Neural crest cell (in vitro differentiated cells): ENCODE data around the gene PLD4. TPM values are rescaled to one million over a fixed set of nuclear protein-coding genes. Genes with fewer than 3 reads are reported as not detected.

Source experiments
- DNase-seq: peaks from one replicate; pipeline ENCODE4 v3.0.0; 2021; ENCODE audit warnings: low read depth, mixed read lengths, low spot score
- H3K27ac Mint-ChIP-seq: one replicate; pipeline ENCODE4 v1.8.0; 2021; ENCODE audit warnings: mild to moderate bottlenecking, mixed read lengths; ENCODE audit not compliant: unreplicated experiment
- H3K27me3 Mint-ChIP-seq: 2 replicates; pipeline ENCODE4 v1.8.0; 2021; ENCODE audit warnings: low read depth, mild to moderate bottlenecking, mixed read lengths
- H3K36me3 Mint-ChIP-seq: 2 replicates; pipeline ENCODE4 v1.8.0; 2021; ENCODE audit warnings: low read depth, mild to moderate bottlenecking, mixed read lengths
- H3K4me1 Mint-ChIP-seq: 2 replicates; pipeline ENCODE4 v1.8.0; 2021; ENCODE audit warnings: mixed read lengths
- H3K4me3 Mint-ChIP-seq: one replicate; pipeline ENCODE4 v1.8.0; 2021; ENCODE audit warnings: mild to moderate bottlenecking, mixed read lengths
- H3K9me3 Mint-ChIP-seq: 2 replicates; pipeline ENCODE4 v1.8.0; 2021; ENCODE audit warnings: mixed read lengths
- total RNA-seq: library from RNA; stranded (reverse); gene quantifications from 2 replicates; pipeline ENCODE4 v1.2.1, GENCODE V29; 2021
- TF ChIP-seq, protein P1 (sequence below): fragments of 200-600 bp; sonication (generic); conservative IDR thresholded peaks from 2 replicates; pipeline ENCODE4 v1.5.0; 2021; ENCODE audit warnings: antibody characterized with exemption, mild to moderate bottlenecking

The PLD4 gene
- total RNA-seq, 1 donor from 2014 or later, result 0.02 TPM

DNA sequence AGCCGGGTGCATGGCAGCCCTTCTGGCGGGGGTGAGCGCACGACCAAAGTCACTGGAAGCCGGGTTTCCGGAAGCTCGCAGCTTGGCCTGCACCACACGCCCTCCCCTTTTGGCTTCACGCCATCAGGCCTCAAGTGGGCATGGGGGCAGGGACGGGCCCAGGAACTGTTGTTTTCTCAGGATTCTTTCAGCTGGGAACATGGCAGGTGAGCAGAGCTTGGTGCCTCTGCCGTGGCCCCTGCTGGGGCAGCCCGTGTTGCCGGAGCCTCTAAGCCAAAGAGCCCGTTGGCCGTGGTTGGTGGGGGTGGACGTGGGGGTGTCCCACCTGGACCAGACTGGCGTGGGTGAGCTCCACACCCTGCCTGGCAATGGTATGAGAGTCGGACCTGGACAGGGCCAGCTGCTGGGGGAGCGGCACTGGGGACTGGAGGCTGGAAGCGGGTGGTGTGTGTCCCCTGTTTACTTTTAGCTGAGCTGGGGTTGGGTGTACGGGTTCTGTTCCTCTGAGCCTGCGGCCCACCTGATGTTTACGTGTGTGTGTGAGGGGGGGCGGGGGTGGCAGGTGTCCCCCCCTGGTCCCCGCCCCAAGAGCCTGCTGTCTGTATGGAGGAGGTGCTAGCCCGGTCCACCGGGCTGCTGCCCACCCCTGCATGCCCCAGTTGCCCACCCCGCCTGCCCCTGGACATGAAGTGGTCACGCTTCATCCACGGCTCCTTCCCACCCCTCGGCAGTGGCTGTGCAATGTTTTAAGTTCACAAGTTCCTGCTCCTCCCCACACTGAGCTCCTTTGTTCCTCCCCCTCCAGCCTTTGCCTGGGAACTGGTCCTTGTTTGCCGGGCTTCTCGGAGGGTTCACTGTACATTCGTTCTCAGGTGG lies 28.7 kb upstream of the PLD4 start:
- Mint-ChIP-seq H3K9me3 (no peaks in the 10 kb centered on the region), H3K27ac (no peak overlapping the region), H3K4me1 (peaks cover 5% of the 10 kb centered on the region), H3K27me3 (peaks cover 19% of the 10 kb centered on the region), H3K4me3 (no peak overlapping the region), H3K36me3 (no peaks in the 10 kb centered on the region)
- DNase-seq, result no peak
- TF ChIP-seq, protein P1, sequence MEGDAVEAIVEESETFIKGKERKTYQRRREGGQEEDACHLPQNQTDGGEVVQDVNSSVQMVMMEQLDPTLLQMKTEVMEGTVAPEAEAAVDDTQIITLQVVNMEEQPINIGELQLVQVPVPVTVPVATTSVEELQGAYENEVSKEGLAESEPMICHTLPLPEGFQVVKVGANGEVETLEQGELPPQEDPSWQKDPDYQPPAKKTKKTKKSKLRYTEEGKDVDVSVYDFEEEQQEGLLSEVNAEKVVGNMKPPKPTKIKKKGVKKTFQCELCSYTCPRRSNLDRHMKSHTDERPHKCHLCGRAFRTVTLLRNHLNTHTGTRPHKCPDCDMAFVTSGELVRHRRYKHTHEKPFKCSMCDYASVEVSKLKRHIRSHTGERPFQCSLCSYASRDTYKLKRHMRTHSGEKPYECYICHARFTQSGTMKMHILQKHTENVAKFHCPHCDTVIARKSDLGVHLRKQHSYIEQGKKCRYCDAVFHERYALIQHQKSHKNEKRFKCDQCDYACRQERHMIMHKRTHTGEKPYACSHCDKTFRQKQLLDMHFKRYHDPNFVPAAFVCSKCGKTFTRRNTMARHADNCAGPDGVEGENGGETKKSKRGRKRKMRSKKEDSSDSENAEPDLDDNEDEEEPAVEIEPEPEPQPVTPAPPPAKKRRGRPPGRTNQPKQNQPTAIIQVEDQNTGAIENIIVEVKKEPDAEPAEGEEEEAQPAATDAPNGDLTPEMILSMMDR, result no peak

DNA sequence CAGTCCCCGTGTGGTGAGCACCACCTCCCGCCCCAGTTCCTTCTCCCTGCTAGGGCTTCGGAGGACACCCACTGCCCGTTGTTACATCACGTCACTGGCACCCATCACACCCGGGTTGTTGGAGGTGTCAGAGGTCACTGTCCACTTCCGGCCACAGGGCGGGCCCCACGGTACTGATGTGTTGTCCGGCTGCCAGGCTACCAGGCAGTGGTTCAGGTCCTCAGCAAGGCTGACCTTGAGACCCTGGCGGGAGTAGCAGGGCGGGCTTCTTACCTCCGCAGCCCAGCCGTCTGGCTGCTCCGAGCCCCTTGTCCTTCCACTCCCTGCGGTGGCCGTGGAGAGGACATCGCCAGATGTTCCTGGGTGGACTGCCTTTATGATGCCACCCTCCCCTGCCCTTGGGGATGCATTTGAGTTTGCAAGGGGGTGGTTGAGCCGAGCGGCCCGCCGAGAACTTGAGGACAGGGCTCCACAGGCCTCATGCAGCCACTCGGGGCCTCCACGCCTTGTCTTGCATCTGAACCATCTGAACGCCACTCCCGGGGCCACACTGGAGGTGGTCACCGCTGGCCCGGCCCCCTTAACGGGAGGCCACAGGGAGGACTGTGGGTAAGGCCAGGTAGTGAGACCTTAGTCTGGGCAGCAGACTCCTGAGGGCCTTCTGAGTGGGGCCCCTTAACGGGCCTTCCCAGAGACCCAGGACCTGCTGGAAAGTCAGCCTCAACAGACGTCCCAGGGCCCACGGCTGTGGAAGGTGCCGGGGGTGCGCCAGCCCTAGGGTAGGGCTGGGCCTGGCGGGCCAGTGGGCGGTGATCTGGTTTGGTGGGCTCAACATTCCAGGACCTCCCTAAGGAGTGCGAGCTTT lies 27.1 kb upstream of the PLD4 start:
- Mint-ChIP-seq H3K9me3 (no peaks in the 10 kb centered on the region), H3K4me3 (no peak overlapping the region), H3K36me3 (no peaks in the 10 kb centered on the region), H3K27ac (no peak overlapping the region), H3K4me1 (peaks cover 5% of the 10 kb centered on the region), H3K27me3 (peaks cover 30% of the 10 kb centered on the region)
- TF ChIP-seq, protein P1, result no peak
- no peak for DNase-seq

DNA sequence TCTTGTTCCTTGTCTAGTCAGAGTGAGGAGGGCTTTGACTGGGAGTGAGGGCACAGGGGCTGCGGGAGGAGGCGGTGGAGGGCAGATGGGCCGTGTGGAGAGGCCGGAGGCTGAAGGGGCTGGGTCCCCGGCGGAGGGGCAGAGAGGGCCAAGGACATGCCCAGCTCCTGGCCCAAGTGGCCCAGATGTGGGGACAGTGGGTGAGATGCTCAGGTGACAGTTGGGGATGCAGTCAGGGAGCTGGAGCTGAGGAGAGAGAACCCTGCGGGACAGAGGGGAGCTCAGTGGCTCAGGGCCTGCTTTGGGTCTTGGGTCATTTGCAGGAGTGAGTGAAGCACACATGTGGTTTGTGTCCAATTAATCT lies 26.5 kb upstream of the PLD4 start:
- no peak overlapping the region for H3K27ac Mint-ChIP-seq
- H3K4me3 Mint-ChIP-seq, result no peak overlapping the region
- no peaks in the 10 kb centered on the region for H3K9me3 Mint-ChIP-seq
- H3K27me3 Mint-ChIP-seq, result peaks cover 32% of the 10 kb centered on the region
- no peaks in the 10 kb centered on the region for H3K36me3 Mint-ChIP-seq
- TF ChIP-seq, protein P1, result no peak
- DNase-seq, result no peak
- H3K4me1 Mint-ChIP-seq, result peaks cover 5% of the 10 kb centered on the region

DNA sequence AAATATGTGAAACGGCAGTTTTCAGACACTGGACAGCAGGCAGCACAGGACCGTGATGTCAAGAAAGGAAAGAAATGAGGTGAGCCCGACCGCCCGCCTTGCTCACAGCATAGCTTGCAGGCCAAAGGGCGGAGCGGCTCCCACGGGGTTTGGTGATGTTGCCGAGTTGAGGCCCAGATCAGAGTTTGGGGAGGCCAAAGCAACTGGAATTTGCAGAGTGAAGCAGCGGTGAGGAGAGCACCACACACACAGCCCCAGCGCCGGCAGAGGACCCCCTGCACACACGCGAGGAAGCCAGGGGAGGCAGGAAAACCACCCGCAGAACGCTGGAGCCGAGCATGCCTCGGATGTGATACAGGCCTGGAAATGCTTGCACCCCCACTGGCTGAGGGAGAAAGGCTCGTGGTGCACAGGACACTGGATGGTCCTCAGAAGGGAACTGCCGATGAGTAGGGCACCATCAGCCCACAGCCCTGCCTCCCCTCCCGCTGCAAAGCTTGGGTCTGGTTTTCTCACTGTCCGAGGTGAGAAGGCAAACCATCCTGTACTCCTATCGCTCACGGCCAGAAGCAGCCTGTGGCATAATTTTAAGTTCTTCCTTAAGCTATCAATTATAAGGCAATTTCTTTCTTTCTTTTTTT lies 25.7 kb upstream of the PLD4 start:
- TF ChIP-seq, protein P1, result no peak
- H3K27me3 Mint-ChIP-seq, result peaks cover 40% of the 10 kb centered on the region
- H3K36me3 Mint-ChIP-seq, result no peaks in the 10 kb centered on the region
- DNase-seq, result no peak
- no peak overlapping the region for H3K4me3 Mint-ChIP-seq
- no peaks in the 10 kb centered on the region for H3K9me3 Mint-ChIP-seq
- peak overlapping the region; percentile 62 for H3K27ac Mint-ChIP-seq
- peaks cover 5% of the 10 kb centered on the region for H3K4me1 Mint-ChIP-seq

DNA sequence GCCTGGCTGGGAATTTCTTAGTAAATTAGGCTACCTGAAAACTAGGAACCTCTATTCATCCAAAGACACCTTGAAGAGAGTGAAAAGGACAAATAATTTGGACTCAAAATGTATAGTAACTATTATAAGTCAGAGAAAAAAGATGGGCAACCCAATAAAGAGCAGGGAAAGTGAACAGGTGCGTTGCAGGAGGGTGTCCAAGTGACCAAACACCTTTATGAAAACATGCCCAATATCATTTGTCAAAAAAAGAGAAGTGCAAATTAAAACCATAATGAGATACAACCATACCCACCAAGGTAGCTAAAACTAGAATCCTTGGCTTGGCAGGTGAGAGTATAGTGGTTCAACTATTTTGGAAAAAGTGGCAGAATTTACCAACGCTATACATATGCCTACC lies 24.9 kb upstream of the PLD4 start:
- Mint-ChIP-seq H3K4me1 (peaks cover 5% of the 10 kb centered on the region), H3K27ac (no peak overlapping the region), H3K36me3 (no peaks in the 10 kb centered on the region), H3K4me3 (no peak overlapping the region), H3K9me3 (no peaks in the 10 kb centered on the region), H3K27me3 (peaks cover 48% of the 10 kb centered on the region)
- DNase-seq, result no peak
- TF ChIP-seq, protein P1, result no peak
